Left ventricle myocardium superior (tissue), 1 donor: Measurements from ENCODE around the gene GNLY. TPM values are rescaled to one million over a fixed set of nuclear protein-coding genes. Genes with fewer than 3 reads are reported as not detected.
"Not testable (repeated sequence)": the region's sequence is repeated elsewhere in the genome, so short reads cannot be mapped to it uniquely, and the experiment has no call there.

Experiments used
- ATAC-seq: fragments of 200-7000 bp; cut with Tn5 transposase; one replicate; pipeline ENCODE4 v1.9.1; 2020; ENCODE audit warnings: mild to moderate bottlenecking, moderate library complexity
- DNase-seq: peaks from one replicate; pipeline ENCODE4 v3.0.0-alpha.2; 2020
- intact Hi-C: fragments of 100-400 bp; cut with micrococcal nuclease; formaldehyde crosslinking; loops from one replicate; pipeline ENCODE4 v1.11.0; 2022
- long read RNA-seq: library from polyadenylated mRNA; unstranded; transcript quantifications from one replicate; pipeline ENCODE4 v2.0.0, GENCODE V29; 2021
- total RNA-seq: library from RNA; stranded (reverse); fragmentation: NEBNext Ultra II Directional; extraction: Animal tissue kit (Norgen Biotek cat#: 25700); gene quantifications from one replicate; pipeline ENCODE4 v1.2.1, GENCODE V29; 2021
- donor health status: DM: no; HTN: yes; CAD: no; lungs with severe emphysema.

The GNLY gene
- 2.3 TPM for total RNA-seq
- long read RNA-seq = 0 reads

DNA sequence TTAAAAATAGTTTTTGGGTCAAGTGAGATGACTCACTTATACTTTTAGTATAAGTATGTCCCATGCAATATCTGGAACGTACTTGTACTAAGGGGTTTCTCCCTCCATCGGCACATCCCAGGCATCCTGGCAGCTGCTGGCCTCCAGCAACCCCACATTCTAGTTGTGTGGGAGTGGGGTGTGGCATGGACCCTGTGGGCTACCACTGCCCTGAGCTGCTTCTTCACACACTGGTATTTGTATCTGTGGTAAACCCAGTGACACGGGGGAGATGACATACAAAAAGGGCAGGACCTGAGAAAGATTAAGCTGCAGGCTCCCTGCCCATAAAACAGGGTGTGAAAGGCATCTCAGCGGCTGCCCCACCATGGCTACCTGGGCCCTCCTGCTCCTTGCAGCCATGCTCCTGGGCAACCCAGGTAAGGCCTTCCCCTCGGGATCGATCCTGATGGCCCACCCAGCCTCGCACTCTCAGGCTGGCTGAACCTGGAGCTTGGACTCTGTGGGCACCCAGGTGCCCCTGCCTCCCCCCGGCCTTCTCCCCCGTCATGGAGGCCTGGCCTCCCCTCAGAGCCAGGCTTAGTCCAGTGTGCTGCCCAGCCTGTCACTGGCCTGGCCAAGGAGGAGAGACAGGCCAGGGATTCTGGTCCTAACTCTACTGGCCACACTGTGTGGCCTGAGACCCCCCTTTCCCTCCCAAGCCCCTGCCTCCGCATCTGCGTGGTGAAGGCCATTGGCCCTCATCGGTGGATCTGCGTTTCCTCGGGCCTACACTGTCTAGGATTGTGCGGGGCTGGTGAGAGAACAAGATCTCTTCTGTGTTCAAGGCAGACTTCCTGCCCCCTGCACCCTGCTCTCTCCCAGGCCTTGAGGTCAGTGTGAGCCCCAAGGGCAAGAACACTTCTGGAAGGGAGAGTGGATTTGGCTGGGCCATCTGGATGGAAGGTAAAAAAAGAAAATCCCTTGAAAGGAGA, at the start of gene GNLY:
GNLY (plus strand) TSS at position 307 of the 974 bp plus-strand sequence; CDS start at position 368, 61 bp downstream.
- ATAC-seq (no peak), DNase-seq (no peak)
- intact Hi-C loops = no loop called here

DNA sequence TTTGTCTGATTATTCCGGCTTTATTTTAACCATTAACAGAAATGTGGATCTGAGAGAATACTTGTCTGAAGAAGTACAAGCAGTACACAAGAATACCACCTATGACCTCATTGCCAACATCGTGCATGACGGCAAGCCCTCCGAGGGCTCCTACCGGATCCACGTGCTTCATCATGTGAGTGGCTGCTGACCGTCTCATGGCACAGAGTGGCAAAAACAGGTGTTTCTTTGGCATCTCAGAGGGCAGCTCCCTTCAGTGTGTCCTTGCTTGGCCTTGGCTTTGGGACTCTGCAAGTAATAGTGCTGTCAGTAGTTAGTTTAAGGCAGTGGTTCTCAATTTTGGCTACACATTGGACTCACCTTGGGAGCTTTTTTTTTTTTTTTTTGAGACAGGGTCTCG, 49.2 kb upstream of the GNLY start:
- intact Hi-C loops = no loop called here
- DNase-seq = no peak
- ATAC-seq = no peak

DNA sequence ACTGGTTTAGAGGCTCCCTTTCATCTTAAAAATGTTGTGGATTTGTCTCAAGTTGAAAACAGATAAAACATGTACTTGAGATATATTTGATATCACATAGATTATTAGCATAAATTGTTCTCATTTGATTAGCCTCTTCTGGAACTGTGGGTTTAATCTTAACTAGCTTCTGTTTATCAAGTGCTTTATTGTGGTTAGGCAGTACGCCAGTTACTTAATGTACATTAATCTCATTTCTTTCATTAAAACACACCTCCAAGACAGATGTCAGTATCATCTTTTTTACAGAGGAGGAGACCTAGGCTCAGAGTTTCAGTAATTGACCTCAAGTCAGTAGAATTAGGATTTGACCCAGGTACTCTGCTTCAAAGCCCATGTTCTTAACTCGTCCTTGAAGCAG, 48.0 kb upstream of the GNLY start:
- intact Hi-C loops = no loop called here
- DNase-seq (no peak), ATAC-seq (no peak)

DNA sequence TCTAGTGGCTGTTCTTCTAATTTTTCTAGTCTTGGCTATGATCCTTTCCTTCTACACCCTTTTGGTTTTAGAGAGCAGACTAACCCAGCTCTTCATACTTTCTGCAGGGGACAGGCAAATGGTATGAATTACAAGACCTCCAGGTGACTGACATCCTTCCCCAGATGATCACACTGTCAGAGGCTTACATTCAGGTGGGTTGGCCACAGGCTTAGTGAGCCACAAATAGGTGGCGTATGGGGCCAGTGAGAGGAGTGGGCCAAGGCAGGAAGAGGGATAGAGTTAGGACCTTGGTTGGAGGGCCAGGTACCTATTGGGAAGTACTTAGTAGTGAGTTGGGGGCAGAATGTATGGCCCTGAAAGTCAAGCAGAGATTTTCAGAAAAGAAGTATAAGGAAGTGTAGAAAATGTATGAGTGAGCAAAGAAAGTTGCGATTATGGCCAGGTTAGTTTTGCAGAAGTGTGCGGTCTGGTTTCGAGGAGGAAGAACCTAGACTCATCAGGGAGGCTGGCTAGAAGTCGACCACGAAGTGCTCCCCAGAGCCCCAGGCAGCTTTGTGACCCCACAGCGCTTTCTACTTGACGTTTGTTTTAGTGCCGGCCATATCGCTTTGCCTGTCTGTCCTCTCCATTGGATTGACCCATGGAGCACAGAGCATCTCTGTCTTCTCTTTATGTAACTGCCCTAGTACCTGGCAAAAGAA, 46.2 kb upstream of the GNLY start:
- ATAC-seq = no peak
- intact Hi-C loops = no loop called here
- no peak for DNase-seq

DNA sequence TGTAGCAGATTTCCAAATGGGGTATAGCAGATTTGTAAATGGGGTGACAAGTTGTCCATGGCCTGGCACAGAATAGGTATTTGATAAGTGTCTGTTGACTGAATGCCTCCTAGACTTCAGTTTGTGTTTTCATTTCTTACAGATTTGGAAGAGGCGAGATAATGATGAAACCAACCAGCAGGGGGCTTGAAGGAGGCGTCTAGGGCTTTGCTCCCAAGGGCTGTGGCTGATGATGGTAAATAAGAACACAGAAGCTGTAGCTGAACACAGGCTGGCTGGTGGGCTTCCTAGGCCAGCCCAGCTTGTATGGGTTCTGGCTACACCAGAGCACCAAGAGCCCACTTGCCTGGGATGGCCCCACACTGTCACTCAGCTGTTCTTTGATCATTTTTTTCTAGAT, 45.5 kb upstream of the GNLY start:
- intact Hi-C loops = no loop called here
- DNase-seq (no peak), ATAC-seq (peak; percentile 41)

DNA sequence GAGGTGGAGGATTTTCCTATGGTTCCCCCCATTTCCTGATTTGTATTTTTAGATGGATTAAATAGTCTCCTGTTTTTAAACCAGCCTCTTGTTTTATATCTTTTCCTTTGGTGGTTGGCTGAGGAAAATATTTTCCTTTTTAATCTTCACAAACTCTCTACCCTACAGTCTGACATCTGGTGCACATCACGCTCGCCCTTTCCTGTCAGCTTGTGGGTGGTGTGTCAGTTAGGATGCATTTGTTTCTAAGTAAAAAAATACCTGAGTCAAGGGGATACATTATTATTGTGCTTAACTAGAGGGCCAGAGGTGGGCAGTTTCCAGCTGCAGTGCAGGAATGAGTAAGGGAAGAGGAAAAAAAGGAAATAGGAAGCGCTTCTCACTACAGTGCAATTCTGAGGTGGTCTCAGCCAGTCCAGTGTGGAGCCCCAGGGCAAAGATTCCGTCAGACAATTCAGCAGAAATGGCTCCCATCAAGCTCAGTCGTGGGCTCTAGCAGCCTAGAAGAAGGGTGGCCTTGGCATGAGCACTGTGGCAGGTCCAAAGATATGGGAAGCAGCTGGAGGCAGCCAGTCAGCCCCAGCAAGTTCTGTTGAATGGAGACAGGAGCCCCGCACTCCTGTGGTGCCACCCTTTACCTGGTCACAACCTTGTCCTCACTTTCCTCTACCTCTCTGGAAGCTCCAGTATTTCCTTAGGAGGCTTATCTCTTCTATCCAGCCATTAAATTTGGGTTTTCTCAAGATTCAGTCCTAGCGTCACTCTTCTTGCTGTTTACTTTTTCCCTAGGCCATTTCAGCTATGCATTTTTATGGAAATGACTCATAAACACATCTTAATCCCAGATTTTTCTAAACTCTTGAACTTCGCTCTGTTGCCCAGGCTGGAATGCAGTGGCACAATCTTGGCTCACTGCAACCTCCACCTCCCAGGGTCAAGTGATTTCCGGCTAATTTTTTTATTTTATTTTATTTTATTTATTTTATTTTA, 44.7 kb upstream of the GNLY start:
- intact Hi-C loops = no loop called here
- peak; percentile 15 for ATAC-seq
- no peak for DNase-seq

DNA sequence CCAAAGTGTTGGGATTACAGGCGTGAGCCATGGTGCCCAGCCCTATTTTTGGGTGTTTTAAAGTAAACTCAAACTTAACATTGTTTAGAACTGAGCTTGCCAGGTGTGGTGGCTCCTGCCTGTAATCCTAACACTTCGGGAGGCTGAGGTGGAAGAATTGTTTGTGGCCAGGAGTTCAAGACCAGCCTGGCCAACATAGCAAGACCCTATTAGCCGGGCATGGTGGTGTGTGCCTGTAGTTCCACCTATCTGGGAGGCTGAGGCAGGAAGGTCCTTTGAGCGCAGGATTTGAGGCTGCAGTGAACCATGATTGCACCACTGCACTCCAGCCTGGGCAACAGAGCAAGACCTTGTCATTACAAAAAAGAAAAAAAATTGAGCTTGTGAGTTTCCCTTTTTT, 43.7 kb upstream of the GNLY start:
- intact Hi-C loops = no loop called here
- ATAC-seq = no peak

DNA sequence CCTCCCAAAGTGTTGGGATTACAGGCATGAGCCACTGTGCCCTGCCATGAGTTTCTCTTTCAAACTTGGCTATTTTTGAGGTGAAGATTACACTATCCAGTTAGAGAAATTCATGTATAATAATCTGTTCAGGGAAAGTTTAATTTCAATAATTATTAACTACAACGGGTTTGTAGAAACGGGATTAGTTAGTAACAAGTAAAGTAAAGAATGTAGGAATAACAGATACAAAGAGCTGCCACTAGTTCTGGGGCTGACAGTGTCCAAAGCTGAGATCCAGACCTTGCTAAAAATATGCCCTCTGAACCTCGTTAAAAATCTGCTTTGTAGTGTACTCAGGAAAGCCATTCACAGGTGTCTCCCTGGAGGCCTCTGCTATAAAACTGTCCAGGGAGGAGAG, 43.1 kb upstream of the GNLY start:
- no peak for ATAC-seq
- DNase-seq = no peak
- intact Hi-C loops = no loop called here

More for the DNA sequence above, 43.7 kb upstream of the GNLY start:
- DNase-seq = no peak

DNA sequence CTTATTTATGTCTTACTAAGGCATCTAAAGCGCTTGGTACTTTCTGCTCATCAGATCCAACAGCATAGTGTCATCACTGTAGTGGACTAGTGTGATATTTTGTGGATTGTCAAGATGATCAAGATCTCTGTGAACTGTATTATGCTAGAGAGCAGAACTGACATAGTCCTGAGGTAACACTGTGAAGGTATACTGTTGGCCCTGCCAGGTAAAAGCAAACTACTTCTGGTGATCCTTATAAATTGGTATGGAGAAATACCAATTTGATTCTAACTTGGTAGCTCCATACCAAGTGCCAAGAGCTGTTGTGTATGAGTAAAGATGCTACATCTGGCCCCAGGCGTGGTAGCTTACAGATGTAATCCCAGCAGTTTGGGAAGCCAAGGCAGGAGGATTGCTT, 42.1 kb upstream of the GNLY start:
- DNase-seq (no peak), ATAC-seq (no peak)
- intact Hi-C loops = no loop called here

DNA sequence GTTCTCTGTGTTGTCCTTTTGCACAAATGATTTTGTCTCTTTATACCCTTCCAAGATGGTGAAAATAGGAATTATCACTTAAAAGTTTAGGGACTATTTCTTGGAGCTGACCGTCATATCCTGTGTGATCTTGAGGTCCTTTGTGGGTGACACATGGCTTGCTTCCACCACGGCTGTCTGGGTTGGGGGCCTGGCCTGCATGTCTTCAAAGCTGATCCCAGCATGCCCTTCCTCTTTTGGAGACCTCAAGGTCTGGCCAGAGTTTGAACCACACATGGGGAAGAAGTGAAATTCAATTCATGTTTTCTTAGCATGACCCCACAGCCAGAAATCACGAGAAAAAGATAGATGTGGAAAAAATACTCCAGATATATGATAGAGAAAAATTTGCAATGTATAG, 40.2 kb upstream of the GNLY start:
- intact Hi-C loops = no loop called here
- ATAC-seq (no peak), DNase-seq (no peak)

DNA sequence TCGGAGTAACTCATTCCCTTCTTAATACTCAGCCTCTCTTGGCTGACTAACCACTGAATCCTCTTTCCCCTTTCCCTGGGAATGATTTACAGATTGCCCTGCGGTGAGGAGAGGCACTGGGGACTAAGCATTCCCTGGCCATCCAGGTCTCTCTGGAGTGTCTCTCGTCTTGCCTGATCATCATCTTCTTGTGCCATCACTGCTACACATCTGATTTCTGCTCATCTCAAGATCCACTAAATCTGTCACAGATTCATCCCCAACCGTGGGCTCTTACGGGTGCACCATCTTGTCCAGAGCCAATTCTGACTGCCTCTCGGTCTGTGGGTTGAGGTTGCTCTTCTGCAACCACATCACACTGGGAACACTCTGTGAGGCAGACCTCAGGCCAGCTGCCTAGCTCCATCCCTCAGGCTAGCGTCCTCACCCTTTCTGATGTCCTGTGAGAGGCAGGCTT, 38.2 kb upstream of the GNLY start:
- ATAC-seq (no peak), DNase-seq (no peak)
- intact Hi-C loops = no loop called here

DNA sequence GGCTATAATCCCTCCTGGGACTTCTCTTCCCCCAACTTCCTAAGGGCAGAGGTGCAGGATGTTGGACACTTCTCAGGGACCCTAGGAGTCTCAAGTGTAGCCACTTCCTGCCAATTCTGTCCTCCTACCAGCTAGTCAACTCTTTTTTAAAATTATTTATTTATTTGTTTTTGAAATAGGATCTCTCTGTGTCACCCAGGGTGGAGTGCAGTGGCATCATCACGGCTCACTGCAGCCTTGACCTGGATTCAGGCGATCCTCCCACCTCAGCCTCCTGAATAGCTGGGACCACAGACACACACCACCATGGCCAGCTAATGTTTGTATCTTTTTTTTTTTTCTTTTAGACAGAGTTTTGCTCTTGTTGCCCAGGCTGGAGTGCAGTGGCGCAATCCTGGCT, 37.7 kb upstream of the GNLY start:
- DNase-seq (no peak), ATAC-seq (no peak)
- intact Hi-C loops = no loop called here

DNA sequence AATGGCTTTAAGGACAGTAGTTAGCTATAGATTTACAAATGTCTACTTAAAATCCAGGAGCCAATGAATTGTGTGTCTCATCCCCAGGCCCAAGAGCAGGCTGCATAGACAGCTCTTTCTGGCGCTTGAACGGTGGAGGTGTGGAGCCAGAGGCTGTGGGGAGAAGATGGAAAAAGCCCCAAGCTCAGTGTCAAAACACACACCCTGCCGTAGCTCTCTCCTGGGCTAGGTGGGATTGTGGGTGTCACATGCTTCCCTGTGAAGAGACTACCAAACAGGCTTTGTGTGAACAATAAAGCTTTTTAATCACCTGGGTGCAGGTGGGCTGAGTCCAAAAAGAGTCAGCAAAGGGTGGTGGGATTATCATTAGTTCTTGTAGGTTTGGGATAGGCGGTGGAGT, 36.8 kb upstream of the GNLY start:
- intact Hi-C loops, ATAC-seq, DNase-seq: not testable (repeated sequence)

DNA sequence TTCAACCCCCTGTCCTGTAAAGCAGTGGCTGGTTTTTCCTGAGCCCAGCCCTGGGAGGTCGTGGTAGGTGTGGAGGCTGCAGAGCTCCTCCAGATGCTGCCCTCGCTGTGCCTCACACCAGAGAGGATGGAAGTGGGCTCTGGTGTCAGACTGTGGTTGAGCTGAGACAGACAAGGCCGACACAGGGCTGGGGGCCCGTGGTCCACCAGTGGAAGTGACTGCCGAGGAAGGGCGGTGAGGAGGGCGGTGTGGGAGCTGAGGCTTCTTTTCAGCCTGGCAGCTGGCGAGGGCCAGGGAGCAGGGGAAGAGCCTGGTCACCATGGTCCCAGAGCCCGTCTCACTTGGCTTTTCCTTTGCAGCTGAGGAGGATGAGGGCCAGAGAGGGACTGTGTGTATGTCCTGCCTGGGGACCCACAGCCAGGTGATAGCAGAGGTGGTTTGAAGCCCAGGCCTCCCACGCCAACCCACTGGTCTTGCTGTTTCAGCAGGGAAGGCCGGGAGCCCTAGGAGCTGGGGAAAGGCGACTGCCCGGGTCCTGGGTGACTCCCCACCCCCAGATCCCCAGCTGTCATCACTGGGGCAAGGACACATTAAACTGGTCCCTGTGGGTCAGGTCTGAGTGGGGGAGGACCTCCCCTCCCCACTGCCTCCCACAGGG, 34.7 kb upstream of the GNLY start:
- intact Hi-C loops = no loop called here
- no peak for ATAC-seq
- no peak for DNase-seq

DNA sequence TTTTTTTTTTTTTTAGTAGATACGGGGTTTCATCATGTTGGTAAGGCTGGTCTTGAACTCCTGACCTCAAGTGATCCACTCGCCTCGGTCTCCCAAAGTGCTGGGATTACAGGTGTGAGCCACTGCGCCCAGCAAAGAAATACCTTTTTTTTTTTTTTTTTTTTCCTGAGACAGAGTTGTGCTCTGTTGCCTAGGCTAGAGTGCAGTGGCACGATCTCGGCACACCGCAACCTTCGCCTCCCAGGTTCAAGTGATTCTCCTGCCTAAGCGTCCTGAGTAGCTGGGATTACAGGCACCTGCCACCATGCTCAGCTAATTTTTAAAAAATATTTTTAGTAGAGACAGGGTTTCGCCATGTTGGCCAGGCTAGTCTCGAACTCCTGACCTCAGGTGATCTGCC, 33.9 kb upstream of the GNLY start:
- intact Hi-C loops, ATAC-seq, DNase-seq: not testable (repeated sequence)

DNA sequence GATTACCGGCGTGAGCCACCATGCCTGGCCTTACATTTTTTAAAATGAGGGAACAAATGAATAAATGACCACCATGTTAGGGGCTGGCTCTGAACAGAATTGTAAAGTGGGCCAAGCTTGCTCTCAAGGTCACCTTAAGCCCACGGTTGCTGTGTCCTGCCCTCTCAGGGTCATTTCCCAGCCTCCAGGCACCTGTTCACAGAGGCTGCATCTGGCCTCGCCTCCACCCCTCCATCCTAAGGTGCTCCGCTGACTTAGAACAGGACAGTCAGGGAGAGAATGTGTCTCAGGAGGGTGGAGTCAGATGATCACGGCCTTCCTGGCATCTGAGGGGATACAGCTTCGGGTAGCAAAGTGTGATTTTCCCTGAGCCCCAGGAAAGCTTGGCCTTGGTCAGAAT, 33.4 kb upstream of the GNLY start:
- intact Hi-C loops = no loop called here
- DNase-seq = no peak
- no peak for ATAC-seq

DNA sequence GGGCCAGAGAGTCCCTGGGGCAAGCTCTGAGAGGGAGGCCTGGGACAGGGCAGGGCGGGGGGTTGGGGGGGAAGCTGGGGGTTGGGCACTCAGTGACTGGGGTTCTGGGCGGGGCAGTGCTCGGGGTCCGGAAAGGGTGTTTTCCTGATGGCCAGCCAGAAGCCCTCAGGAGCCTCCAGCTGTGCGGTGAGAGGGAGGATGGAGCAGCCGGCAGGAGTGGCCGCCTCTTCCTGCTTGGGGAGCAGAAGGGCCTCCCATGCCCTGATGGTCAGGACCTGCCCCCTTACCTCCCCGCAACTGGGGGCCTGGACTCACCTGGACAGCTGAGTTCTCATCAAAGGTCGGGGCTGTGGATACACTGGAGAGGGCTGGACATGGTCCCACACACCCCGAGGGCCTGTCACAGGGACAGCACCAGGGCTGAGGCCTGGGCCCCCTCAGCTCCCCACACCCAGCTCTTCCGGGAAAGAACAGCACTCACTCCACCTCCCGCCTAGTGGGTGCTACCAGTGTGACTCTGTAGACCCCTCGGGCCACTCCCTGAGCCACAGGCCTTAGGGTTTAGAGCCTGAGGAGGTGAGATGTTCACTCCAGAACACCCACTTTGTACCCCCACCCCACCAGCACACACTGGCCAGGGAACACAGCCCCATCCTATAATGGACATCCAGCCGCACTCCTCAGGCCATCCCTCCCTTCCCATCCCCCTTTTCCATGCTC, 32.9 kb upstream of the GNLY start:
- DNase-seq (peak; percentile 52), ATAC-seq (peak; percentile 58)
- intact Hi-C loops = no loop called here
